ENCODE data around the gene KIF1B.

Gene KIF1B

DNA sequence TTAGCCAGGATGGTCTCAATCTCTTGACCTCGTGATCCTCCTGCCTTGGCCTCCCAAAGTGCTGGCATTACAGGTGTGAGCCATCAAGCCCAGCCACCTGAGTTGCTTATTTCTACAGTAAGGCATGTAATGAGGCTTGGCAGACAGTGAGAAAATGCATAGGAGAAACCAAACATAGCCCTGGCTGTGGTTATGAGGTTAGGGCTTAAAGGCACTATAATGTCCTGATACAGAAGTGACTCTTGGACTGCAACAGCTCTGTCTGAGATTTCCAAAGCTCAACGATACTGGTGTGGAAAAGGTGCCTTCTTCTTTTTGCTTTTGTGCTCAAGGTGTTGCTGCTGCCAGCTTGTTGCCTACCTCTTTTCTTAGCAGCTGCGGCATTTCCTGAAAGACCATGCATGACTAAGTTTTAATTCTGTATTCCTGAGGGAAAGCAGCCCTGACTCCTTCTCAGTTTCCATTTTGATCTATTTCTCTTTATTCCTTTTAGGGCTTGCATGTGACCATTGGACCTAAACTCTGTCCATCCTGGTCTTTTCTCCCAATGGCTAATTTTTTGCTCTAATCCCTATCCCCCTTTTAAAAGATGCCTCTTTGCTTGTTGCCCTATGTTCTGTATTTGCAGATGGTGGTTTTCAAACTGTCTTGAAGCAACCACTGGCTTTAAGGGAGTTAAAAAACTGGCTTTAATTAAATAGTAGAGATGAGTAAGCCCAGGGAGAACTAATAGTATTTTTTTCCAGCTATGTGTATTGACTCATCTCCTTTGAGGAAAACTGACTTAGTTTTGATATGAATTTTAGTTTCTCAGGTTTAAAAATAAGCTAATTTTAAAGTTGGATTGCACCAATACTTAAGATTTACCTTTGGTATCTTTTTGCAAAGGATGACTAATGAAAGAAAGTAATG, 70.3 kb downstream of the KIF1B start:
- peak; percentile 15 for DNase-seq (ENCODE audit: low read depth)

GRCh38 chr1:10283318-10283984, 73.1 kb downstream of the KIF1B start:
- no peak for DNase-seq (ENCODE audit: low read depth)

GRCh38 chr1:10286244-10286643, 75.9 kb downstream of the KIF1B start:
- no peak for DNase-seq (ENCODE audit: low read depth)

DNA sequence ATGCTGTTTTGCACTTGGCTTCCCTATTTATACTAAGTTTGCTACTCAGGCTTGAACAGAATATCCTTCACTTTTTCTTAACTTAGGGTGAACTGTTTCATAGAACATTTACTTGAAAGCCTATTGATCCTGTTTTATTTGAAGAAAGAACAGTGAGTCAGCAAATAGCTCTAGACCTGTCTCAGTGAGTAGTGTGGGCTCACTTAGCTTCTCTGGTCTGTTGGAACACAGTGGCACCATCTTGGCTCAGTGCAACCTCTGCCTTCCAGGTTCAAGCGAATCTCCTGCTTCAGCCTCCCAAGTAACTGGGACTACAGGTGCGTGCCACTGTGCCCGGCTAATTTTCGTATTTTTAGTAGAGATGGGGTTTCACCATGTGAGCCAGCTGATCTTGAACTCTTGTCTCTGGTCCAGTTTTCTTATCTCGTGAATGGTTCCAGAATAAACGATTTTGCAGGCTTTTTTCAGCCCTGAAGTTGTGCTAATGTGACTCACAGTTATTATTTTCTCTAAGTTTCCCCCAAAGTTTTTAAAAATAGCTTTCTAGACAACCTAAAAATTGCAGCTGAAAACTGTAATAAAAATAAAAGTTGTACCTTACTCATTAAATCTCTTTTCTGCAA, 76.8 kb downstream of the KIF1B start:
- DNase-seq (ENCODE audit: low read depth), result no peak

DNA sequence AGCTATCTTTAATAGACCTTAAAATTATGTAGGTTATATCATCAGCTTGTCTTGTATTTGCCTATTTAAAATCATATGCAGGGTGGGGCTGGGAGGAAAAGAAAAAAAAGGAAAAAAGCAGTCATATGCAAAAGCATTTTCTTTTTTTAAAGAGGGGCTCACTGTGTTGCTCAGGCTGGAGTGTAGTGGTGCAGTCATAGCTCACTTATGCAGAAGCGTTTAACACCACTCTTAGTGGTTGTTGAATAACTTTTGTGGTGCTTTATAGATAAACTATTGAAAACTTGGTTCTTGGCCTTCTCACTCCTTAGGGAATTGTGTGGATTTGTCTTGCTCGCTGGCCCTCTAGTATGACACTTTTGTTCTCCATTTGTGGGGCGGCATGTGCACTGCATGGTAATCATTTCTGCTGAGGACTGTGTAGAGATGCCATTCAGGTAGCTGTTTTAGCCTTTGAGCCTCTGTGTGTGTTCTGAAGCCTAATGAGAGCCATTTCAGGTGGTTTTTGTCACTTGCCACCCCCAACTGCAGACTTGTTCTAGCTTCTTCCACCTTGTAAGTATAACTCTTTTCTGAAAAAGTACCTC, 77.8 kb downstream of the KIF1B start:
- DNase-seq (ENCODE audit: low read depth), result no peak

DNA sequence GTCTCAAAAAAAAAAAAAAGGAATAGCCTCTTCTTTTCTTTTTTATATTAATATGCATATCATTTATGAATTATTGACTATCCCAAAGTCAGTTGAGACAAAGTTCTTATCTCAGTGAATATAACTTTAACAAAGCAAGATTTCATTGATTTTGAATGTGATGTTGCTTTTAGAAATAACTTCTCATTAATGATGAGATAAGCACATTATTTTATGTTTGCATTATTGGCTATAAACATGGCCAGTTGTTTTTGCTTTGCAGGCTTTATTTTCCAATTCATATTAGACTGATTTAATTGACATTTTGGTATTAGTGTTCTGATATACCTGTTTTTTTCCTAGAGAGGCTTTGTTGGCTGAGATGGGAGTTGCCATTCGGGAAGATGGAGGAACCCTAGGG, 81.3 kb downstream of the KIF1B start:
- DNase-seq (ENCODE audit: low read depth), result no peak

- DNase-seq (ENCODE audit: low read depth), result no peak
These were observed 81.8 kb downstream of the KIF1B start for GRCh38 chr1:10292188-10292587.

DNA sequence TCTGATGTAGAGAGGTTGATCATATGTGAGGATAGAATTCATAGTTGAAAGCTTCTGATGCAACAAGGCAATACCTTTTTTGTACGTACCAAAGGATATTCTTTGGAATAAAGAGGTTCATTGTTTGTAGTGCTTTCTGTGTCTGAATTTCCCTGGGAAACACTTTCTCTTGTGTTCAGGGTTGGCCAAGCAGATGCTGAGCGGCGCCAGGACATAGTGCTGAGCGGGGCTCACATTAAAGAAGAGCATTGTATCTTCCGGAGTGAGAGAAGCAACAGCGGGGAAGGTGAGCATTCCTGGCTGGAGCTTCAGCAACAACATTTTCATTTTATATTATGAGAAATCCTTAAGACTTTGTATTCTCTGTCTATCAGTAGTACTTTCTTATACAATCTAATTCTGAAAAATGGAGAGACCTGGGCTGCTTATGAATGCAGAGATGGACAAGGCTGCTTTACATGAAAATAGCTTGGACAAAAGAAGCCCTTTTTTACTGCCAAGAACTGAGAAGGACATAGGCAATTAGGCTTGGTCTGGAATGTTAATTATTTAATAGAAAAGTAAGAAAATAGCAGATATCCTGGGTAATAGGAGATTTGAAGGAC, 85.2 kb downstream of the KIF1B start:
- no peak for DNase-seq (ENCODE audit: low read depth)

GRCh38 chr1:10299151-10299550, 88.8 kb downstream of the KIF1B start:
- DNase-seq (ENCODE audit: low read depth), result no peak

DNA sequence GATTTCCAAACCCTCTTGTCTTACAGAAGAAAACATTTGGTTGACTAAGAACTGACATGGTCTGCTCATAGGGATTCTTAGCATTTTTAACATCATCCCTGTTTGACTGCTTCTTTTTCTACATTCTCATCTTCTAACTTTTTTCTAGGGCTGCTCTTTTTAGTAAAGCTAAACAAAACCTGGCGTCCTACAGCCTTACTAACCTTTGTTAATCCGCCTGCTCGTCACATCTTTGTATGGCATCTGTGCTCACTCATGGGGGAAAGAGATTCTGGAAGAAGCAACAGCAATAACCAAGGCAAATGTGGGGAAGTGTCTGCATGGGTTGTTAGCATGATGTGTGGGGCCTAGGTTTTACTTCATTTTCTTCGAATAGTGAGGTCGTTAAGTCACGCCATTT, 92.0 kb downstream of the KIF1B start:
- no peak for DNase-seq (ENCODE audit: low read depth)

- DNase-seq (ENCODE audit: low read depth), result no peak
These were observed 93.9 kb downstream of the KIF1B start for GRCh38 chr1:10304295-10304694.

- no peak for DNase-seq (ENCODE audit: low read depth)
These were observed 96.1 kb downstream of the KIF1B start for GRCh38 chr1:10306435-10306834.

GRCh38 chr1:10308001-10308400, 97.6 kb downstream of the KIF1B start:
- DNase-seq (ENCODE audit: low read depth), result no peak

GRCh38 chr1:10309243-10310011, 99.1 kb downstream of the KIF1B start:
- DNase-seq (ENCODE audit: low read depth), result no peak

- no peak for DNase-seq (ENCODE audit: low read depth)
These were observed 106.4 kb downstream of the KIF1B start for GRCh38 chr1:10316752-10317151.

GRCh38 chr1:10319750-10320149, 109.4 kb downstream of the KIF1B start:
- no peak for DNase-seq (ENCODE audit: low read depth)

- no peak for DNase-seq (ENCODE audit: low read depth)
These were observed 110.0 kb downstream of the KIF1B start for GRCh38 chr1:10320336-10320735.

DNA sequence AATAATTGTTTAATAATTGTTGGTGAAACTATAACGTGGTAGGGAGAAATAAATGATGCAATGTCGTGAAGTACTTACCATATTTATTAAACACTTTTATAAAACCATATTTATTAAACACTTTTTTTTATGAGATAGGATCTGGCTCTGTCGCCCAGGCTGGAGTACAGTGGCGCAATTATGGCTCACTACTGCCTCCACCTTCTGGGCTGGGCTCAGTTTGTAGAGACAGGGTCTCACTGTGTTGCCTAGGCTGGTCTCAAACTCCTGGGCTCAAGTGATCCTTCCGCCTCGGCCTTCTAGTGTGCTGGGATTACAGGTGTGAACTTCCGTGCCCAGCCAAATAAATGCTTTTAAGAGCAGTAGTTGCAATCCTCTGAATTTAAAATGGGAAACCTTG, 112.5 kb downstream of the KIF1B start:
- no peak for DNase-seq (ENCODE audit: low read depth)

DNA sequence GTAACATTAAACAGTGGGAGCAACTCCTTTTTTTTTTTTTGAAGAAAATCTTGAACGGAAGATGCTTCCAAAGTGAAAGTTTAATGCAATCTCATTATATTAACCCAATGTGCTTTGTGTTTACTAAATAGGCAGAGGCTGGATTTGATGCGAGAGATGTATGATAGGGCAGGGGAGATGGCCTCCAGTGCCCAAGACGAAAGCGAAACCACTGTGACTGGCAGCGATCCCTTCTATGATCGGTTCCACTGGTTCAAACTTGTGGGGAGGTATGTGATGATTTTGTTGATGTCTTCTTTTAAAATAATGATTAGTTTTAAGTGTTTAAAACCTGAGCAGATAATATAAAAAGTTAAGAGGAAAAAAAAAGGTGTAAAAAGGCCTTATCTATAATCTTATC, 114.3 kb downstream of the KIF1B start:
- DNase-seq (ENCODE audit: low read depth), result no peak

DNA sequence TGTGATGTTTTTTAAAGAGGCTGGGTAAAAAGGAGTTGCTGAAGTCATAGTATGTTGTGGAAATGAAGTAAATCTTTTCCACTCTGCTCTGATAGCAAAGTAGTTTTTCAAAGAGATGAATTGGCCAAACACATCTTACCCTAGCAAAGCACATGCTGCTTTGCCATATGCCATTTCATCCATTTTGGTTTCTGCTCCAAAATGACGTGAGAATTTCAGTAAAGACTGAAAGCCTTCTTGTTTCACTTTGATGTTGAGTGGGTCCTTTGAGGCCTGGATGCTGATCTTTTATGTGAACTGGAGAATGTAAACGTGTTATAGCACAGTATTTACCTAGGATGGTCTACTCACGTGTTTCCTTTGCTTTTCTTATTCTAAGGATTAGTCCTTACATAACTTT, 115.2 kb downstream of the KIF1B start:
- DNase-seq (ENCODE audit: low read depth), result no peak

GRCh38 chr1:10326251-10326650, 115.9 kb downstream of the KIF1B start:
- DNase-seq (ENCODE audit: low read depth), result no peak
